Aorta (tissue), 5 donors: Measurements from ENCODE around the gene KDM4B. TPM values are rescaled to one million over a fixed set of nuclear protein-coding genes. Genes with fewer than 3 reads are reported as not detected.

ENCODE experiments used
- ATAC-seq: fragments of 200-7000 bp; cut with Tn5 transposase; one replicate; pipeline ENCODE4 v1.9.1; 2022; ENCODE audit warnings: moderate library complexity; ENCODE audit not compliant: low FRiP score
- DNase-seq, 2 donors: peaks; one replicate each; pipeline ENCODE4 v3.0.0-alpha.2; 2020
- H3K27ac ChIP-seq, 2 donors: one replicate each; pipeline ENCODE4 v1.5.1; 2013; ENCODE audit warnings: low read length in 2 of 2, mild to moderate bottlenecking in 2 of 2, moderate library complexity in 2 of 2, control low read depth in 1 of 2, inconsistent platforms in 1 of 2, low read depth in 1 of 2
- H3K27me3 ChIP-seq, 2 donors: one replicate each; pipeline ENCODE4 v1.6.1; 2013; ENCODE audit warnings: control low read depth in 1 of 2, low read length in 1 of 2, mild to moderate bottlenecking in 1 of 2, moderate library complexity in 1 of 2; ENCODE audit not compliant: insufficient read depth in 2 of 2, control insufficient read depth in 1 of 2
- H3K36me3 ChIP-seq, 2 donors: one replicate each; pipeline ENCODE4 v1.6.1; 2013; ENCODE audit warnings: control low read depth in 1 of 2, low read length in 1 of 2, mild to moderate bottlenecking in 1 of 2; ENCODE audit not compliant: insufficient read depth in 2 of 2, control insufficient read depth in 1 of 2
- H3K4me1 ChIP-seq, 2 donors: one replicate each; pipeline ENCODE4 v1.6.1; 2013; ENCODE audit warnings: low read length in 2 of 2, control low read depth in 1 of 2, mild to moderate bottlenecking in 1 of 2, moderate library complexity in 1 of 2; ENCODE audit not compliant: insufficient read depth in 2 of 2, control insufficient read depth in 1 of 2
- H3K4me3 ChIP-seq, 2 donors: one replicate each; pipeline ENCODE4 v1.5.1; 2013; ENCODE audit warnings: low read length in 2 of 2, control low read depth in 1 of 2, mild to moderate bottlenecking in 1 of 2
- H3K9me3 ChIP-seq: one replicate; pipeline ENCODE4 v1.6.1; 2013; ENCODE audit warnings: mild to moderate bottlenecking, low read length; ENCODE audit not compliant: control insufficient read depth
- WGBS, 2 donors: extraction: QIAGEN DNeasy Blood & Tissue Kit; methylation state at CpG; one replicate each; pipeline ENCODE4 v1.1.7; 2013; 5-methylcytosine and 5-hydroxymethylcytosine counted together
- intact Hi-C, 2 donors: fragments of 100-400 bp; cut with DNase I; formaldehyde crosslinking; loops; one replicate each; pipeline versions ENCODE4 v1.14.2 to v1.15.0; 2022
- long read RNA-seq, 2 donors: library from polyadenylated mRNA; unstranded; transcript quantifications; one replicate each; pipeline ENCODE4 v2.0.0, GENCODE V29; 2020 to 2021
- polyA plus RNA-seq, 2 donors: library from polyadenylated mRNA; stranded (reverse); fragments of 200-250 nt; gene quantifications; one replicate each; pipeline ENCODE4 v1.2.3, GENCODE V29; 2013
- total RNA-seq, 2 donors: library from RNA; stranded (reverse); fragmentation: NEBNext Ultra II Directional; extraction: Animal tissue kit (Norgen Biotek cat#: 25700); gene quantifications; one replicate each; pipeline ENCODE4 v1.2.1, GENCODE V29; 2021
- donor health status: healthy with polysubstance abuse.
- donor health status: Bipolar disorder and iron deficiency.
- donor health status: DM: no; HTN: no; CAD: no.
- donor health status: DM: no; HTN: no; CAD: no.
- donor health status: DM: yes; HTN: yes; CAD: no.

KDM4B gene
- total RNA-seq = 10 to 100 TPM; 37.5 to 58.1 TPM
- 10 to 100 TPM in 1 of 2 donors, 1 to 10 TPM in 1; 4.4 to 14.1 TPM for polyA plus RNA-seq
- long read RNA-seq, donor 1, full-length matches to known transcripts = 3 of 51 reads
- long read RNA-seq, donor 1, partial matches to known transcripts = 28 of 51 reads
- long read RNA-seq, donor 1, other reads (novel, unspliced or antisense) = 20 of 51 reads
- long read RNA-seq, donor 2, full-length matches to known transcripts = 6 of 62 reads
- long read RNA-seq, donor 2, partial matches to known transcripts = 32 of 62 reads
- long read RNA-seq, donor 2, other reads (novel, unspliced or antisense) = 24 of 62 reads

DNA sequence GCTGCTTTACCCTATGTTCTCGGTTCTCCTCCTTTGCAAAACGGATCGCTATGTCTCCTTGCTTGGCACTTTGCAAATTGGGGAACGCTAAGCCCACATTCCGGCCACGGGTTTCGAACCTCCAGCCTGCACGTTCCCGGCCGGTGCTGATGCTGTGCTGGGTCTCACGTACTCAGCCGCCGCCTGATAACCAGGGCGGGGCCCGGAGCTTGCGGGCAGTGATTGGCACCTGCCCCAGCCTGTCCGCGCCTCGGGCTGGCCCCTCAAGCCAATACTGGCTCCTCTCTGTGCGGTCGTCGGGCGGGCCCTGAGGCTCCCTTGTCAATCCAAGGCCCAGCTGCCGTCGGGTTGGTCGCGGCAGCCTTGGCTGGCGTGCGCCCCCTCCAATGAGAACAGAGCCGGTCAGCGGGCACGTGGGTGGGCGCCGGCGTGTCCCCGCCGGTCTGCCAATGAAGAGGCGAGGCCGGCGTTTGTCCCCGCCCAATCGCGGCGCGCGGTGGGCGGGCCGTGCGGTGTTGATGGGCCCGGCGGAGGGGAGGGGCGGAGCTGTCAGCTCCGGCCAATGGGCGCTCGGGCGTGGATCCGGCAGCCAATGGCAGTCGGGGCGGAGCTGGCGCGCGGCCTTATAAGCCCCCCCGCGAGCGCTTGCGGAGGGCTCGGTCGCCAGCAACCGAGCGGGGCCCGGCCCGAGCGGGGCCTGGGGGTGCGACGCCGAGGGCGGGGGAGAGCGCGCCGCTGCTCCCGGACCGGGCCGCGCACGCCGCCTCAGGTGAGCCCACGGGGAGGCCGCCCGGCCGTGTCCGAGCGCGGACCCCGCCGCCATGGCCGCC, at the start of gene KDM4B:
Gene KDM4B, plus strand, starts transcription at position 652 of the 830 bp plus-strand sequence. CDS start 63,778 bp downstream, outside the sequence.
- DNase-seq = peak; percentile 99 to 100
- no peaks in the 10 kb centered on the region for H3K9me3 ChIP-seq
- H3K36me3 ChIP-seq = no peaks in the 10 kb centered on the region
- H3K27me3 ChIP-seq = no peaks in the 10 kb centered on the region
- intact Hi-C loops = loop anchor here in 1 of 2 donors (2.0 to 5.0 kb wide), 2 partner anchors 56 to 98 kb away; no protein-coding TSS in a partner anchor
- 1% methylated on average over 46 to 96 of the region's 96 CpGs for WGBS, 2 donors
- no peak within 1 kb of the TSS for H3K27ac ChIP-seq
- H3K4me1 ChIP-seq = no peaks in the 10 kb centered on the region
- ATAC-seq = peak; percentile 99
- H3K4me3 ChIP-seq = peak within 1 kb of the TSS; percentile 76 to 78

DNA sequence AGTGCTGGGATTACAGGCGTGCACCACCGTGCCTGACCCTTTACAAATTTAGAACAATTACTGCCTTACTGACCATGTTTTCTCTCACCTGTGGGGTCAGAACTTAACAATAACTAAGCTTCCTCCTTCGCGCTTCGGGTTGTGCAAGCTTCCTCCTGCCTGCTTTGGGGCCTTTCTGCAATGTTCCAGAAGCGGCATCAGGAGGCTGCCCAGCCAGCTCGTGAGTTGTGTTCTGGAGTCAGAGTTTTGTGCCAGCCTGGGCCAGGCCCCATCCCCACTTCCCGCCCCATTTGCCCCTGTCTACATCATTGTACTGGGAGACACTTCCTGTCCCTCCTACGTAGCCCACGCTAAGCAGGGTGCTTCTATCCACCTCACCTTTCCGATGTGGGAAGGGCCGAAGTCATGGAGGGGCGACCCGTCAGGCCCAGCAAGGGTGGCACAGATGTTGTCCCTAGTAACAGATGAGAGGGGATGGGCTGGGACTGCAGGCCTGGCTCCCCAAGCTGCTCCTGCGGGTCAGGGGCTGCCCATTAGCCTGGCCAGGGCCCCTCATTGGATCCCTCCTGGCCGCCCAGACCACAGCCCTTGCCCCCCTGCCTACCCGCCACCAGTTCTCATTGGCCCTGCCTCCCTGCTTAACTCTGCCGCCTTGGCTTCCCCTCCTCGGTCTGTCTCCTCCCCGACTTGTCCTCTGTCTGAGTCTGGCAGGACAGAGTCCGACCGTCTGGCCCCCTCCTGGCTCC, 46.2 kb upstream of the KDM4B start:
- no peaks in the 10 kb centered on the region for H3K36me3 ChIP-seq
- no peaks in the 10 kb centered on the region for H3K27me3 ChIP-seq
- no peaks in the 10 kb centered on the region for H3K9me3 ChIP-seq
- no peak overlapping the region for H3K27ac ChIP-seq
- WGBS, 2 donors = 88 to 90% methylated on average over 22 of the region's 22 CpGs
- ATAC-seq (no peak), DNase-seq (no peak)
- intact Hi-C loops = no loop called here
- no peaks in the 10 kb centered on the region for H3K4me1 ChIP-seq
- no peak overlapping the region for H3K4me3 ChIP-seq

DNA sequence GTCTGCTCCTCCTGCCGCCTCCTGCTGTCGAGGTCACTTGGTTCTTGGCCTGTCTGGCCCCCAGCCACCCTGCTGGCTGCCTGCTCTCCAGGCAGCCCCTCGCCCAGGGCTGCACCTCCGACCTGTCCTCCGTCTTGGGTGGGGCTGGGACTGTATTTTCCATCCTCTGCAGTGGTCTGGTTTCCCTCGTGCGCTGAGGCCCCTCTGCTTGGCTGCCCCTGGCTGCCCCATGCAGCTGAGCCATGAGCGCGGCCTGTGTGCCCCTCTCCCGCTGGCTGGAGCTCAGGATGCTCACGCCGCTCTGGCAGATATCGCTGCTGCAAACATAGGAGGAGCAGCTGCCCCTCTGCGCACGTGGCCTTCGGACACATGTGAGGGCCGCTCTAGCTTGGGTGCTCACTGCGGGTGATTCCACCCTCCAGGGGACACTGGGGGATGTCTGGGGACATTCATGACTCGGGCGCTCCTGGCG, 45.6 kb upstream of the KDM4B start:
- WGBS, 2 donors = 95 to 97% methylated on average over 21 of the region's 21 CpGs

DNA sequence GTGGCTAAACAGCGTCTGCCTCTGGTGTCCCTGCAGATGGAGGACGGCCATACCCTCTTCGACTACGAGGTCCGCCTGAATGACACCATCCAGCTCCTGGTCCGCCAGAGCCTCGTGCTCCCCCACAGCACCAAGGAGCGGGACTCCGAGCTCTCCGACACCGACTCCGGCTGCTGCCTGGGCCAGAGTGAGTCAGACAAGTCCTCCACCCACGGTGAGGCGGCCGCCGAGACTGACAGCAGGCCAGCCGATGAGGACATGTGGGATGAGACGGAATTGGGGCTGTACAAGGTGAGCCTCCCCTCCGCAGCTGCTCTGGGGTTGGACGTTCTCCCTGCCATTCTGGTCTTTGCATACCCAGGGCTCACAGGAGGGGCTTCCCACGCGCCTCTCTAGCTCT, 39.7 kb upstream of the KDM4B start:
- intact Hi-C loops = no loop called here
- no peaks in the 10 kb centered on the region for H3K9me3 ChIP-seq
- no peaks in the 10 kb centered on the region for H3K27me3 ChIP-seq
- H3K4me3 ChIP-seq = no peak overlapping the region
- no peaks in the 10 kb centered on the region for H3K36me3 ChIP-seq
- no peak overlapping the region for H3K27ac ChIP-seq
- DNase-seq (no peak), ATAC-seq (no peak)
- 94 to 95% methylated on average over 22 of the region's 22 CpGs for WGBS, 2 donors
- no peaks in the 10 kb centered on the region for H3K4me1 ChIP-seq

More for the DNA sequence above, 45.6 kb upstream of the KDM4B start:
- Histone ChIP-seq H3K9me3 (no peaks in the 10 kb centered on the region), H3K4me3 (no peak overlapping the region), H3K4me1 (no peaks in the 10 kb centered on the region), H3K27ac (no peak overlapping the region), H3K27me3 (no peaks in the 10 kb centered on the region), H3K36me3 (no peaks in the 10 kb centered on the region)
- intact Hi-C loops = no loop called here
- no peak for ATAC-seq
- DNase-seq = no peak

DNA sequence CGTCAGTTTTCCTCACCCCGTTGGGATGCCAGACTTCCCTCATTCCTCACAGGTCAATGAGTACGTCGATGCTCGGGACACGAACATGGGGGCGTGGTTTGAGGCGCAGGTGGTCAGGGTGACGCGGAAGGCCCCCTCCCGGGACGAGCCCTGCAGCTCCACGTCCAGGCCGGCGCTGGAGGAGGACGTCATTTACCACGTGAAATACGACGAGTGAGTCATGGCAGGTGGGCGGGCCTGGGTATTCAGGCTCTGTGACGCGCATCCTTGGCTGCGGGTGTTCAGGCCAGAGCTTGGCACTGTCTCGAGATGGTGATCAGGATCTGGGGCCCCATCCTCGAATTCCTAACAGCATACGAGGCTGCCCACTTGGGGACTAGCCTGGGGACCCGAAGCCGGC, 38.2 kb upstream of the KDM4B start:
- intact Hi-C loops = no loop called here
- no peaks in the 10 kb centered on the region for H3K4me1 ChIP-seq
- H3K36me3 ChIP-seq = no peaks in the 10 kb centered on the region
- WGBS, 2 donors = 95 to 97% methylated on average over 28 of the region's 28 CpGs
- no peak overlapping the region for H3K4me3 ChIP-seq
- DNase-seq = no peak
- no peak for ATAC-seq
- no peaks in the 10 kb centered on the region for H3K27me3 ChIP-seq
- no peak overlapping the region for H3K27ac ChIP-seq
- no peaks in the 10 kb centered on the region for H3K9me3 ChIP-seq

DNA sequence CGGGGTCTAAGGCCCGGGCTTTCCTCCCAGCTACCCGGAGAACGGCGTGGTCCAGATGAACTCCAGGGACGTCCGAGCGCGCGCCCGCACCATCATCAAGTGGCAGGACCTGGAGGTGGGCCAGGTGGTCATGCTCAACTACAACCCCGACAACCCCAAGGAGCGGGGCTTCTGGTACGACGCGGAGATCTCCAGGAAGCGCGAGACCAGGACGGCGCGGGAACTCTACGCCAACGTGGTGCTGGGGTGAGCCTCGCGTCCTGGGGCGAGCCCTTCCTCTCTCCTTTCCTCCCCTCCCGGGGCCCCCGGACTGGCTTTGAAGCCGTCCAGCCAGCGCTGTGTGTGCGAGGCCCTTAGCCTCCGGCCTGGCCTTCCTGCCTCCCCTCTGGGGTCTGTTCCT, 36.2 kb upstream of the KDM4B start:
- ATAC-seq = no peak
- H3K27ac ChIP-seq = no peak overlapping the region

DNA sequence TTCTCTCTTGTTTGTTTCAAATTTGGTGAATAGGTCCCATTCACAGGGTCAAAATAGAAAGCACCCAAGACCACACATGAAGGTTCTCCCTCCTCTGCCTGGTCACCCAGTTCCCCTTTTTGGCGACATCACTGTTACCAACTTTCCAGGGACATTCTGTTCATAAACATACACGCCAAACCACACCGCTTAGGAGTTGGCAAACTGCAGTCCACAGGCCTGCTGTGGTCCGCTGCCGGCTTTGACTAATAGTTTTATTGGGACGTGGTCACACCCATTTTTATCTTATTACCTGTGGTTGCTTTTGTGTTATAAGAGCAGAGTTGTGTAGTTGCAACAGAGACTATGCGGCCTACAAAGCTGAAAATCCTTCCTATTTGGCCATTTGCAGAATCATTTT, 35.4 kb upstream of the KDM4B start:
- no peak overlapping the region for H3K27ac ChIP-seq
- ATAC-seq = no peak
- no peaks in the 10 kb centered on the region for H3K27me3 ChIP-seq
- no peak for DNase-seq
- no peak overlapping the region for H3K4me3 ChIP-seq
- 75 to 95% methylated on average over 7 of the region's 7 CpGs for WGBS, 2 donors
- H3K9me3 ChIP-seq = no peaks in the 10 kb centered on the region
- intact Hi-C loops = no loop called here
- H3K4me1 ChIP-seq = no peaks in the 10 kb centered on the region
- no peaks in the 10 kb centered on the region for H3K36me3 ChIP-seq

More for the DNA sequence above, 36.2 kb upstream of the KDM4B start:
- Histone ChIP-seq H3K4me3 (no peak overlapping the region), H3K36me3 (no peaks in the 10 kb centered on the region), H3K9me3 (no peaks in the 10 kb centered on the region), H3K27me3 (no peaks in the 10 kb centered on the region), H3K4me1 (no peaks in the 10 kb centered on the region)
- intact Hi-C loops = no loop called here
- no peak for DNase-seq
- 98 to 99% methylated on average over 26 to 32 of the region's 32 CpGs for WGBS, 2 donors

DNA sequence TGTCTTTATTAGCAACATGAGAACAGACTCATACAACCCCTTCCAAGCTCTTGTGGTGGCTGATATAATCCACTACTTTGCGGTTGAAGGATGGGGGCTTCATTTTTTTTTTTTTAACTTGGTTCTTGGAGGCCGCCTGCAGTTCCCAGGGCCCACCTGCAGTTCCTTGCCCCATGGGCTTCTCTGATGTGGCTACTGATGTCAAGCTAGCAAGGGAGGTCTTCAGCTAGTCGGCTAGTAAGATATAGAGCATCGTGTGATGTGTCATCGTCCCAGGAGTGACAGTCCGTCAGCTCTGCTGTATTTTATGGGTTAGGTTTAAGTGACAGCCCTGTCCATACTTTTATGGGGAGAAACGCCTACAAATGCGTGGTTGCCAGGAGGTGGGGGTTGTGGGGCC, 33.5 kb upstream of the KDM4B start:
- H3K27me3 ChIP-seq = no peaks in the 10 kb centered on the region
- DNase-seq (no peak), ATAC-seq (no peak)
- H3K4me3 ChIP-seq = no peak overlapping the region
- H3K36me3 ChIP-seq = no peaks in the 10 kb centered on the region
- WGBS, 2 donors = 94 to 95% methylated on average over 8 of the region's 8 CpGs
- intact Hi-C loops = no loop called here
- no peaks in the 10 kb centered on the region for H3K9me3 ChIP-seq
- no peak overlapping the region for H3K27ac ChIP-seq
- H3K4me1 ChIP-seq = no peaks in the 10 kb centered on the region
